Karpas-422 (cell line): ENCODE measurements around the gene STX2. TPM values are rescaled to one million over a fixed set of nuclear protein-coding genes. Genes with fewer than 3 reads are reported as not detected.
"Not testable (repeated sequence)": the region's sequence is repeated elsewhere in the genome, so short reads cannot be mapped to it uniquely, and the experiment has no call there.

Experiments used
- DNase-seq: peaks from one replicate; pipeline ENCODE4 v3.0.0-alpha.2; 2015
- H2AFZ ChIP-seq: fragments of 200-600 bp; sonication (generic); 2 replicates; pipeline ENCODE4 v1.6.1; 2014; ENCODE audit warnings: antibody characterized with exemption, low read length, mixed read lengths
- H3K27ac ChIP-seq: fragments of 200-600 bp; sonication (generic); 2 replicates; pipeline ENCODE4 v1.5.1; 2014; ENCODE audit warnings: mild to moderate bottlenecking, low read length, moderate library complexity
- H3K27me3 ChIP-seq: fragments of 200-600 bp; sonication (generic); 2 replicates; pipeline ENCODE4 v1.6.1; 2014; ENCODE audit warnings: low read length, mixed read lengths
- H3K36me3 ChIP-seq: fragments of 200-600 bp; sonication (generic); 2 replicates; pipeline ENCODE4 v1.6.1; 2014; ENCODE audit warnings: low read length, mixed read lengths; ENCODE audit not compliant: insufficient read depth
- H3K4me1 ChIP-seq: fragments of 200-600 bp; sonication (generic); 2 replicates; pipeline ENCODE4 v1.6.1; 2014; ENCODE audit warnings: mild to moderate bottlenecking, low read length, mixed read lengths
- H3K4me2 ChIP-seq: fragments of 200-600 bp; sonication (generic); 2 replicates; pipeline ENCODE4 v1.6.1; 2014; ENCODE audit warnings: low read length, low read depth, mild to moderate bottlenecking; ENCODE audit not compliant: poor library complexity, severe bottlenecking
- H3K4me3 ChIP-seq: fragments of 200-600 bp; sonication (generic); 2 replicates; pipeline ENCODE4 v1.5.1; 2014; ENCODE audit warnings: mild to moderate bottlenecking, antibody characterized with exemption, low read length, mixed read lengths
- H3K79me2 ChIP-seq: fragments of 200-600 bp; sonication (generic); 2 replicates; pipeline ENCODE4 v1.6.1; 2014; ENCODE audit warnings: mild to moderate bottlenecking, low read length, mixed read lengths
- H3K9ac ChIP-seq: fragments of 200-600 bp; sonication (generic); 2 replicates; pipeline ENCODE4 v1.6.0; 2014; ENCODE audit warnings: low read length
- H3K9me2 ChIP-seq: fragments of 200-600 bp; sonication (generic), shearing (Covaris generic); replicated peaks from 2 replicates; pipeline ENCODE4 v1.6.0; 2014; ENCODE audit warnings: mild to moderate bottlenecking, low read length, moderate library complexity; ENCODE audit not compliant: insufficient read depth
- H3K9me3 ChIP-seq: fragments of 300-700, 200-600 bp; sonication (generic); 2 replicates; pipeline ENCODE4 v1.6.1; 2014; ENCODE audit warnings: low read length, mixed read lengths
- H4K20me1 ChIP-seq: fragments of 200-600 bp; sonication (generic); 2 replicates; pipeline ENCODE4 v1.6.1; 2014; ENCODE audit warnings: mild to moderate bottlenecking, antibody characterized with exemption, low read length, low read depth; ENCODE audit not compliant: insufficient read depth
- total RNA-seq: library from RNA; depleted of rRNA; stranded (reverse); fragments of >200 nt; shearing (Covaris generic); gene quantifications from 2 replicates; pipeline ENCODE4 v1.2.3, GENCODE V29; 2014; ENCODE audit warnings: low replicate concordance

STX2 gene
- total RNA-seq, 1 experiment from 2014 or later: 19.2 TPM

DNA sequence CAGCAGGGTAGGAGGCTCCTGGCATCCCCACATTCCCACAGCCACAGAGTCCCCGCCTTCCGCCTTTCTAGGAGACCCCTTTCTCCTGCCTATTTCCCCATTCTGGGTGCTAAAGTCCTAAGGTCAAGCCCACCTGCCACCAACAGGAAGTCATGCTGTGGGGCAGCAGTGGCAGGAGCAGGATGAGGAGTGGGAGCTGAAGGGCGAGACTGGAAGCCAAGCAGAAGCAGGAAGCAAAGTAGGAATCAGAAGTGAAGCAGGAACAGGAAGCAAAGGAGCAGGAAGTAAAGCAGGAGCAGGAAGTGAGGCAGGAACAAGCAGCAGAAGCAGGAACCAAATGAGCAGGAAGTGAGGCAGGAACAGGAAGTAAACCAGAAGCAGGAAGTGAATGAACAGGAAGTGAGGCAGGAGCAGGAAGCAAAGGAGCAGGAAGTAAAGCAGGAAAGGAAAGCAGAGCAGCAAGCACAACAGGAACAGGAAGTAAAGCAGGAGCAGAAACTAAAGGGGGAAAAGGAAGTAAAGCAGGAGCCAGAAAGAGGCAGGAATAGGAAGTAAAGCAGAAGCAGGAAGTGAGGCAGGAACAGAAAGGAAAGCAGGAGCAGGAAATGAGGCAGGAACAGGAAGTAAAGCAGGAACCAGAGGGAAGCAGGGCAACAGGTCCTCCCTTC, 84.7 kb downstream of the STX2 start:
- no peaks in the 10 kb centered on the region for H3K79me2 ChIP-seq
- H2AFZ ChIP-seq: peak overlapping the region; percentile 98
- peak overlapping the region; percentile 26; the same call in 1 of the 2 replicates for H3K27ac ChIP-seq
- no peaks in the 10 kb centered on the region; the same call in 1 of the 2 replicates for H3K36me3 ChIP-seq
- no peaks in the 10 kb centered on the region for H4K20me1 ChIP-seq
- H3K4me2 ChIP-seq: peak overlapping the region; percentile 50
- no peaks in the 10 kb centered on the region for H3K9me2 ChIP-seq
- peaks cover 15% of the 10 kb centered on the region for H3K9me3 ChIP-seq
- peaks cover 22% of the 10 kb centered on the region for H3K4me1 ChIP-seq
- H3K27me3 ChIP-seq: no peaks in the 10 kb centered on the region
- peak overlapping the region; percentile 55 for H3K4me3 ChIP-seq
- H3K9ac ChIP-seq: peak overlapping the region; percentile 23; the same call in 1 of the 2 replicates
- peak; percentile 91 for DNase-seq

DNA sequence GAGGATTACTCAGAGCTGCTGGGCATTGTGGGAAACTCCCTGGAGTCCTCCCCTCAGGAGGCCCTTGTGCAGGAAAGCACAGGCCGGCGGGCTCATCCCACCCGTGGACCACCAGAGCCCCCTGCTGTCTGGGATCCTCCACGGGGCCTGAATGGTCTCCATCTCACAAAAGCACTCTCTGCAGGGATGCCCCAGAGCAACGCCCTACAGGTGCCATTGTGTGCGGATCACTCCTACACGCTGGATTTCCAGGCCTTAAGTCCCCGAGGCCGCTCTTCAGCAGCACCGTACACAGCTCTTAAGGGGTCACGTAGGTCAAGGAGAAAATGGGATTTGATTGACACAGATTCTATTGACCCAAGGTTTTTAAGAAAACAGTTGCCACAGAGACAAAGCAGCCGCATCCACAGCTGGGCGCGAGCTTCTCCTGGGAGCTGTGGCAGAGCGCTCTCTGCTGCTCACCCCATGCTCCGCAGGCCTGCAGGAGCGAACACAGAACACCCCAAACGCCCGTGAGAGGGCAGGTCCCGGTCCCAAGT, 86.3 kb downstream of the STX2 start:
- Histone ChIP-seq H2AFZ (no peak overlapping the region), H3K36me3 (no peaks in the 10 kb centered on the region; the same call in 1 of the 2 replicates), H3K4me2 (no peak overlapping the region), H3K27ac (no peak overlapping the region), H3K9me3 (peaks cover 15% of the 10 kb centered on the region), H3K4me1 (peaks cover 22% of the 10 kb centered on the region), H3K4me3 (no peak overlapping the region), H3K27me3 (no peaks in the 10 kb centered on the region), H4K20me1 (no peaks in the 10 kb centered on the region), H3K9ac (no peak overlapping the region), H3K9me2 (no peaks in the 10 kb centered on the region), H3K79me2 (no peaks in the 10 kb centered on the region)
- DNase-seq: no peak

DNA sequence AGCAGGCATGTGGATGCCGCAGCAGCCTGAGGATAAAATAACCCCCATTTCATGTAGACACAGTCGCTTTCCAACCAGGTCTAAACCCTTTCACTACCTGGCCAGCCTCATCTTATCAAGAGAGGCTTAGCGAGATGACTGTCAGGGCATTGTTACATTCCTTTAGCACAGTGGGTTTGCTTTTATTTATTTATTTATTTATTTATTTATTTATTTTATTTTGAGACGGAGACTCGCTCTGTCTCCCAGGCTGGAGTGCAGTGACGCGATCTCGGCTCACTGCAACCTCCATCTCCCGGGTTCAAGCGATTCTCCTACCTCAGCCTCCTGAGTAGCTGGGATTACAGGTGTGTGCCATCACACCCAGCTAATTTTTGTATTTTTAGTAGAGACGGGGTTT, 87.0 kb downstream of the STX2 start:
- not testable (repeated sequence) for H3K9me2 ChIP-seq, H3K4me3 ChIP-seq, DNase-seq, H3K27me3 ChIP-seq, H3K79me2 ChIP-seq, H3K9ac ChIP-seq, H3K36me3 ChIP-seq, H3K27ac ChIP-seq, H2AFZ ChIP-seq, H3K4me2 ChIP-seq, H4K20me1 ChIP-seq
- Histone ChIP-seq H3K9me3 (peaks cover 15% of the 10 kb centered on the region), H3K4me1 (peaks cover 22% of the 10 kb centered on the region)

DNA sequence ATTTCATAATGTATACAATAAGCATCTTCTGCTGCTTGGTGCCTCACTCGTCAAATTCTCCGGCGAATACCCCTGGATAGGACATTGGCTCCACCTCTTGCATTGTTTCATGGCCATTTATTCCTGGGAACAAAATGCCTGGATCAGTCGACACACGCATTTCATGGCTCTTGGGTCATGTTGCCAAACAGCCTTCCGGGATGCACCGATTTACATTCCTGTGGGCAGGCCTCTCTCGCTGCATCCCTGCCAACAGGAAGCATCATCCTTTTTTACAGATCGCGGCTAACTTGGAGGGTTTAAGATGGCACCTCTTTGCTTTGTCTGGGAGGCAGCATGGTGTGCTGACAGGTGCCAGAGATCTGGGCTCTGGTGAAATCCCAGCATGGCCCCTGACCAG, 90.3 kb downstream of the STX2 start:
- Histone ChIP-seq H3K4me1 (peaks cover 7% of the 10 kb centered on the region), H3K79me2 (no peaks in the 10 kb centered on the region), H3K4me2 (no peak overlapping the region), H3K9ac (no peak overlapping the region), H3K4me3 (no peak overlapping the region), H3K9me2 (no peaks in the 10 kb centered on the region), H4K20me1 (no peaks in the 10 kb centered on the region), H3K9me3 (peaks cover 3% of the 10 kb centered on the region; the same call in 1 of the 2 replicates), H2AFZ (no peak overlapping the region), H3K36me3 (no peaks in the 10 kb centered on the region), H3K27ac (no peak overlapping the region), H3K27me3 (no peaks in the 10 kb centered on the region)
- no peak for DNase-seq

DNA sequence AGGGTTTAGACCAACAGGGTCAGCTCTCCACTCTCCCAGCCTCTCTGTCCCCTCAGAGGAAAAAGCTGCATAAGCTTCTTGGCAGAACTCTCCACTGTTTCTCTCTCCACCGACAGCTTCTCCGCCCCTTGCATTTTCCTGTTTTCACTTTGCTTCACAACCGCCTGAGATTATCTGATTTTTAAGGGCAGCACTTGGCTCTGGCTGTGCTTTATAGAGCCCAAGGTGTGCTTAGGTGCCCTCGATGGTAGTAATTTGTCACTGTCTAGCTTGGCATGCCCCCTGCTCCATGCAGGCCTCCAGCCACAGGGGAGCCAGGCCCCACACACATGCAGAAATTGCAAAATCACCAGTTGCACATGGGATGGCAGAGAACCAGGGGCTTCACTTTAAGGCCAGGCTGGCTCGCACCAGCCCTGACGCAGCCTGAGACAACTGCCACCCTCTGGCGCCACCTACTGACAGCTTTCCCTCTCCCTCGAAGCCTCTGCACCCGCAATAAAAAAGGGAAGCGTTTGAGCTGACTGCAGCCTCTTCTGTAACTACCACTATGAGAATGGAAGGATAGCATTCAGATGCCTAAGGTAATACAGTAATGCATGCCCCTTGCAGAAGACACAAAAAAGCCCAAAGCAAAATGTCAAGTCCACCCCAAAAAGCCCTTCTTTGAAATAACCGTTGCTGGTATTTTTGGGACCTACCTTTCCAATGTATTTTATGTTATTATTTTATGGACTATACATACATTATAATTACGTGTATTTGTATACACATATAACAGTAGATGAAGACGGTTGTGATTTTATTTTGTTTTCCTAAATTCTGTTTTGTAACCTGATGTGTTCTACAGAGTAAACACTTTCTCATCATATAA, 90.9 kb downstream of the STX2 start:
- peak; percentile 94 for DNase-seq
- Histone ChIP-seq H3K36me3 (no peaks in the 10 kb centered on the region), H3K4me3 (no peak overlapping the region), H3K27me3 (no peaks in the 10 kb centered on the region), H4K20me1 (no peaks in the 10 kb centered on the region), H2AFZ (no peak overlapping the region), H3K9me3 (no peaks in the 10 kb centered on the region), H3K4me2 (no peak overlapping the region), H3K9me2 (no peaks in the 10 kb centered on the region), H3K27ac (no peak overlapping the region), H3K79me2 (no peaks in the 10 kb centered on the region), H3K9ac (no peak overlapping the region), H3K4me1 (peaks cover 6% of the 10 kb centered on the region)

DNA sequence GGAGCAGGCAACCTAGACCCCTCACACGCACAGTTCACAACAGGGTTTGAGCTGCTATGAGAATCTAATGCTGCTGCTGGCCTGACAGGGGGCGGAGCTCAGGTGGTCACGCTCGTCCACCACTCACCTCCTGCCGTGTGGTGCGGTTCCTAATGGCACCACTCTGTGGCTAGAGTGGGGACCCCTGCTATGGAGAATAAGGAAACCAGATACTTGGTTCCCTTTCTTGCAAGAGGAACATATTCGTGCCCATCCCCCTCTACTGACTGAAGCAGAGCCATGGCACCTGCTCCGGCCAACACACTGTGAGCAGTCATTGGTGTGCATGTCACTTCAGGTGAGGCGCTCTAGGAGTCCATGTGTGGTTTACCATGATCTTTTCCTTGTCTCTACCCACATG, 92.5 kb downstream of the STX2 start:
- H3K4me3 ChIP-seq: no peak overlapping the region
- peaks cover 2% of the 10 kb centered on the region for H3K4me1 ChIP-seq
- no peak overlapping the region for H3K4me2 ChIP-seq
- no peaks in the 10 kb centered on the region for H3K36me3 ChIP-seq
- no peaks in the 10 kb centered on the region for H3K27me3 ChIP-seq
- H3K79me2 ChIP-seq: no peaks in the 10 kb centered on the region
- no peak overlapping the region for H3K9ac ChIP-seq
- no peak for DNase-seq
- no peaks in the 10 kb centered on the region for H3K9me3 ChIP-seq
- H3K27ac ChIP-seq: no peak overlapping the region
- no peak overlapping the region for H2AFZ ChIP-seq
- no peaks in the 10 kb centered on the region for H4K20me1 ChIP-seq
- no peaks in the 10 kb centered on the region for H3K9me2 ChIP-seq

DNA sequence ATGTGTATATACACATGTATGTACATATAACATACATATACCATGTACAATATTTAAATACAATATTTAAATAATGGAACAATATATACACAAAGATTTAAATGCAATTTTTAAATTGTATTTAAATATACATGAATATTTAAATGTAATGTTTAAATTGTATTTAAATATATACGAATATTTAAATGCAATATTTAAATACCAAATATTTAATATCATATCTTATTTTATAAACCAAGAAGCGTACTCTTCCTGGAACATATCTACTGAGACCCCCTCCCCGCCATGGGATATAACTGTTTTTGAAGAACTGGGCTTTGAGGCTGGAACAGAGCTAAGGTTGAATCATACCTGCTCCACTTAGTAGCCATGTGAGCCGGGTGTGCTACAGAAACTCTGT, 93.1 kb downstream of the STX2 start:
- no peak overlapping the region for H3K9ac ChIP-seq

DNA sequence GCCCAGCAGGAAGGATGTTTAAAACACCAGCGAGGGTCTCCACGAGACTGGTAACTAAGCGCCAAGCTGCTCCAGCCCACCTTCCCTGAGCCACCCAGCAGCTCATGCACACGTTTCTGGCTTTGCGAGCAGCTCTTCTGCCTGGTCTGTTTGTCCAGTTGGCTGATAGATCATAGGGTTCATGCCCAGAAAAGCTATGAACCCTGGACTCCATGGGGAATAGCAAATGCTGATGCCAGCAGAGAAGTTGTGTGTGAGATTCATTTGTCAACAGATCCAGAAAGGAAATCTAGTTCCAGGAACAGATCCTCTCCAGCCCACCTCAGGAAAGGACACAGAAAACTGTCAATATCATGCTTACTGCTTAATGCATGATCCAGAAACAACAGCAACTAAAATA, 94.8 kb downstream of the STX2 start:
- H3K79me2 ChIP-seq: no peaks in the 10 kb centered on the region
- no peaks in the 10 kb centered on the region for H3K9me3 ChIP-seq
- no peak overlapping the region for H2AFZ ChIP-seq
- H3K27me3 ChIP-seq: no peaks in the 10 kb centered on the region
- no peak overlapping the region for H3K4me2 ChIP-seq
- H3K4me3 ChIP-seq: no peak overlapping the region
- H3K36me3 ChIP-seq: no peaks in the 10 kb centered on the region
- DNase-seq: no peak
- H3K9me2 ChIP-seq: no peaks in the 10 kb centered on the region
- no peak overlapping the region for H3K27ac ChIP-seq
- H3K4me1 ChIP-seq: no peaks in the 10 kb centered on the region
- no peaks in the 10 kb centered on the region for H4K20me1 ChIP-seq
- H3K9ac ChIP-seq: no peak overlapping the region

More for the DNA sequence above, 93.1 kb downstream of the STX2 start:
- no peak overlapping the region for H3K27ac ChIP-seq
- no peak overlapping the region for H3K4me3 ChIP-seq
- DNase-seq: no peak
- no peaks in the 10 kb centered on the region for H4K20me1 ChIP-seq
- H3K9me3 ChIP-seq: no peaks in the 10 kb centered on the region
- H3K4me2 ChIP-seq: no peak overlapping the region
- H3K9me2 ChIP-seq: no peaks in the 10 kb centered on the region
- no peaks in the 10 kb centered on the region for H3K4me1 ChIP-seq
- no peaks in the 10 kb centered on the region for H3K36me3 ChIP-seq
- no peak overlapping the region for H2AFZ ChIP-seq
- no peaks in the 10 kb centered on the region for H3K79me2 ChIP-seq
- H3K27me3 ChIP-seq: no peaks in the 10 kb centered on the region
